HUES6 (cell line): Measurements from ENCODE around the gene RNF126.
A peak's percentile ranks its signal among the peaks of the same experiment; 100 is the strongest.
"Not testable (repeated sequence)": the region's sequence is repeated elsewhere in the genome, so short reads cannot be mapped to it uniquely, and the experiment has no call there.

Experiments used
- H3K27ac ChIP-seq: 2 replicates; pipeline ENCODE4 v1.7.0; 2013; ENCODE audit warnings: low read depth, mild to moderate bottlenecking, low read length, inconsistent platforms
- H3K27me3 ChIP-seq: 2 replicates; pipeline ENCODE4 v1.6.1; 2013; ENCODE audit warnings: low read length; ENCODE audit not compliant: control insufficient read depth, insufficient read depth
- H3K36me3 ChIP-seq: 2 replicates; pipeline ENCODE4 v1.6.1; 2013; ENCODE audit warnings: low read length; ENCODE audit not compliant: control insufficient read depth, insufficient read depth
- H3K4me1 ChIP-seq: 2 replicates; pipeline ENCODE4 v1.6.1; 2013; ENCODE audit warnings: low read length; ENCODE audit not compliant: control insufficient read depth, insufficient read depth
- H3K4me3 ChIP-seq: 2 replicates; pipeline ENCODE4 v1.5.1; 2013; ENCODE audit warnings: low read depth, low read length
- H3K9ac ChIP-seq: one replicate; pipeline ENCODE4 v1.6.1; 2013; ENCODE audit warnings: mild to moderate bottlenecking, low read length
- H3K9me3 ChIP-seq: 2 replicates; pipeline ENCODE4 v1.6.1; 2013; ENCODE audit warnings: low read depth, low read length; ENCODE audit not compliant: control insufficient read depth, insufficient read depth

RNF126 gene

GRCh38 chr19:702847-703246 lies 39.8 kb upstream of the RNF126 start:
- not testable (repeated sequence) for H3K9me3 ChIP-seq, H3K4me1 ChIP-seq, H3K27ac ChIP-seq, H3K36me3 ChIP-seq, H3K9ac ChIP-seq, H3K27me3 ChIP-seq
- peak overlapping the region; percentile 51; the same call in 1 of the 2 replicates for H3K4me3 ChIP-seq

GRCh38 chr19:699885-700284 lies 36.9 kb upstream of the RNF126 start:
- H3K9ac ChIP-seq, H3K9me3 ChIP-seq, H3K36me3 ChIP-seq, H3K27ac ChIP-seq, H3K4me3 ChIP-seq, H3K27me3 ChIP-seq, H3K4me1 ChIP-seq: not testable (repeated sequence)

- H3K27me3 ChIP-seq, H3K9ac ChIP-seq, H3K4me1 ChIP-seq, H3K36me3 ChIP-seq, H3K9me3 ChIP-seq, H3K4me3 ChIP-seq, H3K27ac ChIP-seq: not testable (repeated sequence)
Observed at GRCh38 chr19:698529-698928, 35.5 kb upstream of the RNF126 start.

GRCh38 chr19:695352-695949 lies 32.4 kb upstream of the RNF126 start, which contains the start of gene PRSS57:
Gene PRSS57, minus strand, starts transcription at chr19:695452. Its CDS starts 22 bp downstream, at chr19:695430.
- no peak within 1 kb of the TSS for H3K27ac ChIP-seq
- H3K9ac ChIP-seq, result no peak within 1 kb of the TSS
- no peaks in the 10 kb centered on the region for H3K27me3 ChIP-seq
- H3K4me3 ChIP-seq, result no peak within 1 kb of the TSS
- no peaks in the 10 kb centered on the region for H3K4me1 ChIP-seq
- H3K36me3 ChIP-seq, result no peaks in the 10 kb centered on the region
- H3K9me3 ChIP-seq, result no peaks in the 10 kb centered on the region

- Histone ChIP-seq H3K4me3 (no peak overlapping the region), H3K27me3 (no peaks in the 10 kb centered on the region), H3K36me3 (no peaks in the 10 kb centered on the region), H3K9me3 (no peaks in the 10 kb centered on the region), H3K9ac (no peak overlapping the region), H3K4me1 (no peaks in the 10 kb centered on the region), H3K27ac (no peak overlapping the region)
Observed at GRCh38 chr19:694481-695351, 31.7 kb upstream of the RNF126 start.

GRCh38 chr19:690203-690602 lies 27.2 kb upstream of the RNF126 start:
- no peak overlapping the region for H3K9ac ChIP-seq
- H3K9me3 ChIP-seq, result no peaks in the 10 kb centered on the region
- H3K27ac ChIP-seq, result no peak overlapping the region
- no peaks in the 10 kb centered on the region for H3K36me3 ChIP-seq
- no peaks in the 10 kb centered on the region for H3K4me1 ChIP-seq
- no peak overlapping the region for H3K4me3 ChIP-seq
- H3K27me3 ChIP-seq, result no peaks in the 10 kb centered on the region

GRCh38 chr19:688992-689391 lies 26.0 kb upstream of the RNF126 start:
- no peak overlapping the region for H3K27ac ChIP-seq
- no peak overlapping the region for H3K4me3 ChIP-seq
- no peaks in the 10 kb centered on the region for H3K4me1 ChIP-seq
- H3K9me3 ChIP-seq, result no peaks in the 10 kb centered on the region
- no peak overlapping the region for H3K9ac ChIP-seq
- no peaks in the 10 kb centered on the region for H3K36me3 ChIP-seq
- no peaks in the 10 kb centered on the region for H3K27me3 ChIP-seq

- Histone ChIP-seq H3K9me3 (no peaks in the 10 kb centered on the region), H3K27me3 (no peaks in the 10 kb centered on the region), H3K4me1 (no peaks in the 10 kb centered on the region), H3K4me3 (no peak overlapping the region), H3K36me3 (no peaks in the 10 kb centered on the region), H3K27ac (no peak overlapping the region), H3K9ac (no peak overlapping the region)
Observed at GRCh38 chr19:688214-688613, 25.2 kb upstream of the RNF126 start.

- Histone ChIP-seq H3K27me3 (no peaks in the 10 kb centered on the region), H3K9me3 (no peaks in the 10 kb centered on the region), H3K9ac (no peak overlapping the region), H3K4me1 (no peaks in the 10 kb centered on the region), H3K27ac (no peak overlapping the region), H3K36me3 (no peaks in the 10 kb centered on the region), H3K4me3 (no peak overlapping the region)
Observed at GRCh38 chr19:687569-688166, 24.7 kb upstream of the RNF126 start.

GRCh38 chr19:686589-687297 lies 23.7 kb upstream of the RNF126 start:
- H3K4me1 ChIP-seq, result no peaks in the 10 kb centered on the region
- H3K9me3 ChIP-seq, result no peaks in the 10 kb centered on the region
- no peaks in the 10 kb centered on the region for H3K27me3 ChIP-seq
- H3K27ac ChIP-seq, result no peak overlapping the region
- no peak overlapping the region for H3K9ac ChIP-seq
- no peak overlapping the region for H3K4me3 ChIP-seq
- no peaks in the 10 kb centered on the region for H3K36me3 ChIP-seq
